ENCODE measurements around the gene KRTAP24-1.

The KRTAP24-1 gene

GRCh38 chr21:30233228-30234020 is 49.3 kb downstream of the KRTAP24-1 start:
- no peak overlapping the region for H3K4me3 ChIP-seq (ENCODE audit: insufficient read depth, low read length, poor library complexity, severe bottlenecking)
- H3K4me2 ChIP-seq (ENCODE audit: low read depth, low read length, poor library complexity, severe bottlenecking): no peak overlapping the region
- no peaks in the 10 kb centered on the region for H3K9me2 ChIP-seq (replicated peaks; ENCODE audit: insufficient read depth, low read length)
- no peaks in the 10 kb centered on the region for H4K20me1 ChIP-seq (ENCODE audit: low read depth, low read length)
- no peaks in the 10 kb centered on the region for H3K27me3 ChIP-seq (ENCODE audit: low read length)
- H3K9me3 ChIP-seq (ENCODE audit: insufficient read depth, low read length): 0 out of 2 replicates have a peak, but pooled peaks cover 4% of the 10 kb centered on the region
- H3K36me3 ChIP-seq (ENCODE audit: low read length): no peaks in the 10 kb centered on the region
- no peak for TF ChIP-seq CTCF (IDR thresholded peaks at IDR 0.05; ENCODE audit: insufficient read depth, low read length, poor library complexity, severe bottlenecking)
- no peak for TF ChIP-seq EZH2phosphoT487 (conservative IDR thresholded peaks at IDR 0.05; ENCODE audit: low read length)
- H3K27ac ChIP-seq (ENCODE audit: low read depth, low read length): no peak overlapping the region
- no peaks in the 10 kb centered on the region for H3K79me2 ChIP-seq (ENCODE audit: insufficient read depth, low read length)
- no peak overlapping the region for H2AFZ ChIP-seq (ENCODE audit: low read depth, low read length, severe bottlenecking)
- H3F3A ChIP-seq (ENCODE audit: insufficient read depth): no peaks in the 10 kb centered on the region
- no peak overlapping the region for H3K9ac ChIP-seq (ENCODE audit: low read length)

DNA sequence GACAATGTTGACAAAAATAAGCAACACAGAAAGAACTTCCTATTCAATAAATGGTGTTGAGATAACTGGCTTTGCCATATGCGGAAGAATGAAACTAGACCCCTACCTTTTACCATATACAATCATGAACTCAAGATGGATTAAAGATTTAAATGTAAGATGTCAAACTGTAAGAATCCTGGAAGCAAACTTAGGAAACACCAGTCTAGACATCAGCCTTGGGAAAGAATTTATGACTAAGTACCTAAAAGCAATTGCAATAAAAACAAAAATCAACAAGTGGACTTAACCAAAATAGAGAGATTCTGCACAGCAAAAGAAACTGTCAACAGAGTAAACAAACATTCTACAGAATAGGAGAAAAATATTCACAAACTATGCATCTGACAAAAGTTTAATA is 50.7 kb downstream of the KRTAP24-1 start:
- no peak overlapping the region for H3K27ac ChIP-seq (ENCODE audit: low read depth, low read length)
- H3K36me3 ChIP-seq (ENCODE audit: low read length): no peaks in the 10 kb centered on the region
- H3K4me2 ChIP-seq (ENCODE audit: low read depth, low read length, poor library complexity, severe bottlenecking): no peak overlapping the region
- H3K9me2 ChIP-seq (replicated peaks; ENCODE audit: insufficient read depth, low read length): no peaks in the 10 kb centered on the region
- TF ChIP-seq CTCF (IDR thresholded peaks at IDR 0.05; ENCODE audit: insufficient read depth, low read length, poor library complexity, severe bottlenecking): no peak
- no peak for TF ChIP-seq EZH2phosphoT487 (conservative IDR thresholded peaks at IDR 0.05; ENCODE audit: low read length)
- H3K9ac ChIP-seq (ENCODE audit: low read length): no peak overlapping the region
- H2AFZ ChIP-seq (ENCODE audit: low read depth, low read length, severe bottlenecking): no peak overlapping the region
- H4K20me1 ChIP-seq (ENCODE audit: low read depth, low read length): no peaks in the 10 kb centered on the region
- no peaks in the 10 kb centered on the region for H3F3A ChIP-seq (ENCODE audit: insufficient read depth)
- H3K79me2 ChIP-seq (ENCODE audit: insufficient read depth, low read length): no peaks in the 10 kb centered on the region
- H3K9me3 ChIP-seq (ENCODE audit: insufficient read depth, low read length): 0 out of 2 replicates have a peak, but pooled peaks cover 4% of the 10 kb centered on the region
- no peaks in the 10 kb centered on the region for H3K27me3 ChIP-seq (ENCODE audit: low read length)
- H3K4me3 ChIP-seq (ENCODE audit: insufficient read depth, low read length, poor library complexity, severe bottlenecking): no peak overlapping the region
